GM18867 (cell line): ENCODE measurements around the gene SERGEF.
A peak's percentile ranks its signal among the peaks of the same experiment; 100 is the strongest.

Experiments used
- ATAC-seq: cut with Tn5 transposase; IDR thresholded peaks from one replicate; pipeline ENCODE4 v1.9.1; 2021; ENCODE audit warnings: mild to moderate bottlenecking, moderate library complexity; ENCODE audit not compliant: unreplicated experiment

The SERGEF gene

DNA sequence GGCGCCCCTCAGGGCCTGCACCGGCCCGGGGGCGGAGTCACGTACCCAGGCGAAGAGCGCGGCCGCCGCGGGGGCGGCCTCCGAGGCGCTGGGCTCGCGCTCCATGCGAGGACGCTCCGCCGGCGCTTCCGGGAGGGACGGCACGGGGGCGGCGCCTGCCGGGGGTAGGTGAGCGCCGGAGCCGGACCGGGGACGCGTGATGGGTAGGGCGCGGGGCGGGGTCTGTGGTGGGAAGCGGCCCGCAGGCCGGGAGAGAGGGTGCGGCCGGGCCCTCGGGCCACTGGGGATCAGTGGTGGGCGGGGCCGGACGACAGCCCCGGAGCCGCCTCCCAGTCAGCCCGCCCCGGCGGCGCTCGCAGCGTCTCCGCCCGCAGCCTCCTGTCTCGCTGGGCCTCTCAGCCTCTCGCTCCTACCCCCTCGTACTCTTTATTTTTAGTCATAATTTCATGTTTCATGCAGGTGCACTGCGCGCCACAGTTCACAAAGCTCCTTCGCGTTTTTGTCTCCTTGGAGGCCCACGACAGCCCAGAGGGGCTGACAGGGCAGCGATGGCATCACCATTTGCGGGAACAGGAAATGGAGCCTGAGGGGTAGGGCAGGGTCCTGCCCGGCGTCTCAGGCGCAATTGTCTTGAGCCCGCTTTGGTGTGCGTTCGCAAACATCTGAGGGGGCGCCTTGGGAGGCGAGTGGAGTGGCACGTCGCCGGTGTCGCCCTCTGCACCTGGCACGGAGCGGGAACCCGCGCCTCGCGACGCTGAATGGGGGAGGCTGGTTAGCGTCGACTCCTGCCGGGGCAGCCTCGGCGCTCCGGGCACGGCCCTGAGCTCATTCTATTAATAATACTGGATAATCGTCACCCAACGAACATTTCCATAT lies at the start of gene SERGEF:
Gene SERGEF (minus strand): TSS at position 142 of the 876 bp plus-strand sequence. CDS start 37 bp downstream, at position 105.
- ATAC-seq = peak; percentile 95

DNA sequence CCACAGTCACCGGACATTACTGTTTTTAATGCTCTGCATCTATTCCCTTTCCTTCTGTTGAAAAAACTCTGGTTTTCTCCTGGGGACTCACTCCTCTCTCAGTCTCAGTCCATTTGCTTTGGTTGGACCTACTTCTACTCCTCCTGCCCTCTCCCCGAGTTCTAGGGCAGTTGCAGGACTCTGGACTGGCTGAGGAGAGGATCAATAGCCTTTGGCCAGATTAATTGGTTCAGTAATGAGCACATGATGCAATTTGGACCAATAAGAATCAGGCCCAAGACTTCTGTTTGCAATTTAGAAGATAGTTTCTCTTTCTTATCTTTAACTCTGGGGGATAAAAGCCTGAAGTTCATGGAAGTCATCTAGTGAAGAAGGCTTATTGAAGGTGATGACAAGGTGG lies 48.5 kb upstream of the SERGEF start:
- no peak for ATAC-seq

DNA sequence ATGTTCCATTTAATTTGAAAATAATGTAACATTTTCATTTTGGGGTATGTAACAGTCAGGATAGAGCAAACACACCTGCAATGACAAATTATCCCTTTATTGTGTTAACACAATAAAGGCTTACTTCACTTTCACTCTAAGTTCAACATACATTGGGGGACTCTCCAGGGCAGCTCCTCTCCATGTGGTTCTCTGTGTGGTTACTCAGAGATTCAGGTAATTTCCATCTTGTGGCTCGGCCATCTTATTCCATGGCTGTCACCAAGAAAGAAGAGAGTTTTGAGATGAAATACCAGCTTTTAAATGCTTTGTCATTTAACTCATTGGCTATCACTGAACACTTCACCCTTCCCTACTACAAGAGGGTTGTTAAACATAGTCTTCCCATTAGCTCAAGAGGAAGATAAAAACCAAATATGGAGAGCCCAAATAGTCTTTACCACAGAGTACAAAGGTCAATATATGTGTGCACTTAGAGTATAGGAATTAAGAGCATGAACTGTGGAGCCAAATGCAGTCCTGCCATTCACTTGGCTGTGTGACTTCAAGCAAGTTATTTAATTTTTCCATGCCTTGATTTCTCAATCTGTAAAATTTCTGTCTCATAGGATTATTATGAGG lies 43.8 kb upstream of the SERGEF start:
- no peak for ATAC-seq

DNA sequence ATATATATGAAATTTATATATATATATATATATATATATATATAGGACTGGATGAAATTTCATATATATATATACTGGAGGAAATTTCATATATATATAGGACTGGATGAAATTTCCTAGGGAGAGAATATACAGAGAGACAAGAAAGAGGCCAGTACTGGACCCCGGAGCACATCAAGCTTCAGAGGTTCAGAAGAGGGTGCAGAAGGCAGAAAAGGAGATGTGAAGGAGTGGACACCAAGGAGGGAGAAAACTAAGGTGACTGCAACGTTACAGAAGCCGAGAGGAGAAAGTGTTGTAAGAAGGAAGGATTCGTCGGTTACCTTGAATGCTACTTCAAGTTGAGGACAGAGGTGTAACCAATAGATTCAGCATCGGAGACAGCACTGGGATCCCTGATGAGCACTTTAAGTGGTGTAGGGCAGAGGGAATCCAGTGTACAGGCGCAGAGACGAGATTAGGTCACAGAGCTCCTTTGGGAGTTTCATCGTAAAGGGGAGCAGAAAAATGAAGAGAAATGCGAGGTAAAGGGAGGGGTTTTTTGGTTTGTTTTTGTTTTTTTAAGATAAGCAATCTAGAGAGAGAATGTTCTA lies 41.8 kb upstream of the SERGEF start:
- no peak for ATAC-seq

DNA sequence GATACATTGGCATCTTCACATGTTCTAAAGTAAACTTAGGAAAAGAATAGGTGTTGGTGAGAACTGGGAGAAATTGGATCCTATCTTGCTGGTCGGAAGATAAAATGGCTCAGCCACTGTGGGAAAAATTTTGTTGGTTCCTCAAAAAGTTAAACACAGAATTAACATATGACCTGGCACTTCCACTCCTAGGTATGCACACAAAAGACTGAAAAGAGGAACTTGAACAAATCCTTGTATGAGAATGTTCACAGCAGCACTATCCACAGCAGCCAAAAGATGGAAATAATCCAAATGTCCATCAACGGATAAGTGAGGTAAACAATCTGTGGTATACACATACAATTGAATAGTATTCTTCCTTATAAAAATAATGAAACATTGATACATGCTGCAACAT lies 38.0 kb upstream of the SERGEF start:
- no peak for ATAC-seq

DNA sequence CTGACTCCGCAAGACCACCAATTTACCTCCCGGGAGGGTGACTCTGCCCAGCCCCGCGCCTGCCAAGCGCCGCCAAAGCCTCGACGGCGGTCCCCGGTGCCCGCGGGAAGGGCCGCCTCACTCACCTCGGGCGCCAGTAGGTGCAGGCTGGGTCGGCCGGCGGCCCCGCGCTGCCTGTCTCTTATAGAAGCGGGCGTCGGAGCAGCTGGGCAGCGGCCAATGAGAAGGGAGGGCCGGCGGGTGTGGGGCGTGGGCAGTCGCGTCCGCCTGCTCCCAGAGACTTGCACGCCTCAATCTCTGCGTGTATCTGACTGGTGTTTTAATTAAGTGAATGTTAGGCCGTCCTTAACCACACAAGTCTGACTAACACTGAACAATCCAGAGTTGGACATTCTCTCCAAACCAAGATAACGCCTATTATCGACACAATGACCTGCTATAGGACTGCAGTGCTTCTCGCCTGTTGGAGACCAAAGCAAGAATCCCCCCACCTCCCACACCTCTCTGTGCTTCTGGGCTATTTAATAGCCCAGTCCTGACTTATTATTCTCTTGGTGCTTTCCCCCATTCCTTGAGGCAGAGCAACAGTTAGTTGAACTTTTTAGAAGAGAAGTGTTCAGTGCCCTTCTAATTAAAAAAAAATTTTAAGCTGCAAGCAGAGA lies 33.4 kb upstream of the SERGEF start, which contains the start of gene TPH1:
Gene TPH1 (minus strand): TSS at position 154 of the 662 bp plus-strand sequence. CDS start 5,507 bp downstream, outside the sequence.
- ATAC-seq = no peak

DNA sequence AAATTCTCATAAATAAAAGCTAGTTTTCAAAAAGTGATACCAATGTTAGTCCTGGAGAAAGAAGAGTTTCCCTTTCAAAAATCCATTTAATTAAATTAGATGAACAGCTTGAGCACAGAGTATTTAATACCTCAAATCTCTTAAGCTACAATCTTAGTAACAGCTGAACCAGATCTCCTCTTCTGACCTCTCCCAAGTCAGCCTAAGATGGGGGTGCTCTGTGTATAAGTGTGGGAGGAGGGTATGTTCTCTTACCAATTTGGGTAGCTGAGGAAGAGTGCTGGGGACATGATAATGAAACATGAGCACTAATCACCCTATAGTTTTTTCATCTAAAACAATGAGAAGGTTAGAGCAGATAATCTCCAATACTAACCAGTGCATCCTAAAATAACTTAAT lies 23.6 kb upstream of the SERGEF start:
- ATAC-seq = no peak

DNA sequence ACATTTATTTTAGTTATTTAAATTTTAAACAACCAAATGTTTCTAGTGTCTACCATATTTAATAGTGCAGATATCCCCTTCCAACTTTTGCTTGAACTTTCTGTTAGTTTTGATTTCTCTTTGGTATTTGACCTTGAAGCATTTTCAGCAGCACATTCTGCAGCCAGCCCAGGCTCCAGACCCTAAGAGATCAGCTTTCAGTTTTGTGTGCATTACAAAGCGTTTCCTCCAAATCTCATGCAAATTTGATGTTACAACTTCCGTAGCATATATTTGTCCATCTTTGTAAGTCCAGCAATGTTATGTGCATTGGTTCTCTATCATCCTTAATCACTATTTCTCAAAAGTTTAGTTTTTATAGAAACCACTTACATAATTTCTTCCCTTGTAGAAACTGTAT lies 14.6 kb upstream of the SERGEF start:
- ATAC-seq = no peak

DNA sequence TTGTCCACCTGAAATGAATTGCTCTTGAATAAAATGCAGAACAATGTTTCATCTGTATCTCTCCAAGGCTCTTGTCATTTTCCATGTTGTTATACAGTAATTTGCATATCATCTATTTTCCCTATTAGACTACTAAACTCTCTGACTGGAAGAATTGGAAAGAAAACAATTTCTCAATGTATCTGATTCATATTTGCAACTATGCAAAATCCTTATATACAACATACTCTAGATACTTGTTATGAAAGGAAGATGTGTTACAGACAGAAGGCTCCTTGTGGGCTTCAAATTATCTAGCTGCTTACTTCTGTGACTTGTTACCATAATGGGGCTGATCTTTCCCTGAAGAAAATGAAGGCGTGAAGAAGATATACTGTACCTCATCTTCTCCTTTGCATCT lies 9.6 kb upstream of the SERGEF start:
- no peak for ATAC-seq

DNA sequence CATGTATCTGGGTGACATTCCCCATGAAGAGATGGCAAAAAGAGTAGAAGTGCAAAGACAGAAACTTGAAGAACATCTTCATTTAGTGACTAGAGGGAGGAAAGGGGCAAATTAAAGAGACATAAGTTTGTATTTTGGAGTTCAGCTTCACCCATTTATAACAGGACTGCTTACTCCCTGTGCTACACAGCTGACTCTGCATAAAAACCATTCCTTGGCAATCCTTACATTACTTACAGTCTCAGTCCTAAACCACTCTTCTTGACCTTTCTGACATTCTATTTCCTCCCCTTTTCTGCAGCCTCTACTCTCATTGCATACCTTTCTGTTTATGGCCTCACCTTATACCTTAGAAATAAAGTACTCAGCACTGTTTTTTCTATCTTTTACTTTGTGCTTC lies 6.8 kb upstream of the SERGEF start:
- ATAC-seq = no peak

DNA sequence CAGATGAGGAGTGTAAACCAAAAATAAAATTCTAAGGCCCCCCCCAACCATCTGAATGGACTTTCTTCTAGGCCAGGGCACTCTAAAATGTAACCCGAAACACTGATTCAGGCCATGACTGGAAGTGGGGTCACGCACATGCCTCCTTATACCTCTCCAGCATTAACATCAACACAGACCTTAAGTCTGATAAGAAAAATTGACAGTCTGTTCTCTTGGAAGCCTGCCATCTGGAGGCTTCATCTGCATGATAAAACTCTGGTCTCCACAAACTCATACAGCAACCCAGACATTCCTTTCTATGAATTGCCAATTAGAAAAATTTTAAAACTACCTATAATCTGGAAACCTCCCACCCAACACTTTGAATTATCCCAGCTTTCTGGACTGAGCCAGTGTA lies 3.9 kb upstream of the SERGEF start:
- no peak for ATAC-seq

DNA sequence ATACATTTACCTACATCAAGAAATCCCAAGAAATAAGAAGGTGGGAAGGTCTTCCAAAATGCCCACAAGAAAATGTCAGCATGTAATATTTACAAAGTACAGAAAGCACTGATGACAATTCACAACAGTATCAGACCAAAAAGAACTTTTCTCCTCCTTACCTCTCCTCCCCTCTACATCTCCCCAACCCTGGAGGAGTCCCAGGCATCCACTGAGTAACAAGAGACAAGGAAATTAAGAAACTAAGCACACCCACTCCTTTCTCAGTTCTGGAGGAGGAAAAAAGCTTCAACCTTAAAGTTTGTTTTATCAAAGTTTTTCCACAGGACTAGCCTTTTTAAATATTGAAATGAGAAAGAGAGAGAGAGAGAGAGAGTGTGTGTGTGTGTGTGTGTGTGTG lies 2.0 kb upstream of the SERGEF start:
- ATAC-seq = no peak

DNA sequence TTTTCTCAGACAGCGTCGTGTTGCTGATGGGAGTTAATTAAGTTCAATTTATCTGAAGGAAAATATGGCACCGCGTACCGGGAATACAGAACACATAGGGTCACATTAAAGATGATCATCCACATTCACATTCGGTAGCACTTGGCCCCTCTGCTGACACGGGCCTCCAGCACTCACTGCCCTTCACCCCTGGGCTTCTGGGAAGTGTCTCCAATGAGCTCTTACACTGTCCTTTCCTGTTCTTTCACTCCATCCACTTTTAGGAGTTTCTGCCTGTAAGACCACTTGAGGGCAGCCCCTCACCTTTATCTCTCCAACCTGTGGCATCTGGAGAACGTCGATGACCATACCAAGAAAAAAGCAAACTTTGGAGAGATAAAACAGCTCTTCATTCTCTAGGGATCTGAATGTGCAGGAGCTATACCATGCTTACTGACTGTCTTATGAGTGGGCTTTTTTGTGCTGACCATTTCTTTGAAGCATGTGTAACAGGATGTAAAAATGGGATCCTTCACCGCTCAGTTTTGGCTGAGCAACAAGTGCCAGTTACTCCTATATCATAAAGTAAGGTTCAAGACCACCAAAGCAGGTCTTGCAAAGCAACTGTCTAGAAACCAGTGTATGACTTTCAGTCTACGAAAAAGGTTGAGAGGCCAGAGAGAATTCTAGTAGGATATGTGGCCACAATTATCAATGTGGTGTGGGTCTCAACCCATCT lies 1.1 kb upstream of the SERGEF start:
- ATAC-seq = no peak

DNA sequence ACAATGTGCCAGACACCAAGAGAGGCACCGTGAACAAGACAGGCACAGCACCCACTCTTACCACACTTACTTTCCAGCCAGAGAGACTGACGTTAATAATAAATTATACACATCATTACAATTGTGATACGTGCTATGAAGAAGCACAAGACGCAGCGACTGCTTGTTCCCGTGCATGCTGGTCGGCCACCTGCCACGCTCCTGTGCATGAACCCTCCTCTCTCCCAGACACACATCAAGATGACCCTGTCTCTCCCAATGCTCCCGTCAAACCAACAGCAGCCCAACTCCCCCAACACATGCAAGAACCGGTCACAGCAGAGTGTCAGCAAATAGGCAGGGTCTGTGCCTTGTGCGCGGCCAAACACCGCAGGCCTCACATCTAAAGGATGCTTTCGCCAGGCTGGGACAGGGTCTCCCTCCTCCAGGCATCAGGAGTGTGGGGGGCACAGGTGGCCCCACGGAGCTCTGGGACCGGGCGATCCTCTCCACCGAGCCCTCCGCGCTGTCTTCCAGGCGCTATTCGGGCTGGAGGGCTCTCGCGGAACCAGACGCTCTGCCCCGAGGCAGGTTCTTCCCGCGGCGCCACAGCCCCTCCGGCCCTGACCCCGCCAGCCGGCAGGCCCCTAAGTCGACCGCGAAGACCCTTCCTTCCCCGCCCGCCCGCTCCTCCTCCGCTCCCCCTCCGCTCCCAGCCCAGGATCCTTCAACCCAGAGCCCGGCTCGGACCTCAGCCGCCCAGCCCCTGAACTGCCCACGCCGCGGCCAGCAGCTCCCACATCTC lies 533 bp downstream of the SERGEF start:
- peak; percentile 5 for ATAC-seq

DNA sequence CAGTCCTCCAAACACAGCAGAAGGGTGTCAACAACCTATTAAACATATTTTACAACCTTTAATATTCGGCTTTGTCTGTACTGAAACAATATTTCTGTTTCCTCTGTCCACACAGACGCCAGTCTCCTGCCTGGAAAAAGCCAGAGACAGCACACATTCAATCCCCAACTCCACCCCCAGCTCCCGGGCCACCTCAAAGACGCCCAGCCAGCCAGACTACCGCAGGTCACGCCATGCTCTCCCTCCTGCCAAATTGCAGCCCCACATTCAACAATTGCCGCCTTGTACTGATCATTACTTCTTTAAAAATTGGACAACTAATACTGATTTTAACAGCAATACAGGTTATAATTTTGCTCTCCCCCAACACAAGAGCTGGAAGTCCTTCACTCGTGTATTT lies 1.2 kb downstream of the SERGEF start:
- ATAC-seq = no peak

DNA sequence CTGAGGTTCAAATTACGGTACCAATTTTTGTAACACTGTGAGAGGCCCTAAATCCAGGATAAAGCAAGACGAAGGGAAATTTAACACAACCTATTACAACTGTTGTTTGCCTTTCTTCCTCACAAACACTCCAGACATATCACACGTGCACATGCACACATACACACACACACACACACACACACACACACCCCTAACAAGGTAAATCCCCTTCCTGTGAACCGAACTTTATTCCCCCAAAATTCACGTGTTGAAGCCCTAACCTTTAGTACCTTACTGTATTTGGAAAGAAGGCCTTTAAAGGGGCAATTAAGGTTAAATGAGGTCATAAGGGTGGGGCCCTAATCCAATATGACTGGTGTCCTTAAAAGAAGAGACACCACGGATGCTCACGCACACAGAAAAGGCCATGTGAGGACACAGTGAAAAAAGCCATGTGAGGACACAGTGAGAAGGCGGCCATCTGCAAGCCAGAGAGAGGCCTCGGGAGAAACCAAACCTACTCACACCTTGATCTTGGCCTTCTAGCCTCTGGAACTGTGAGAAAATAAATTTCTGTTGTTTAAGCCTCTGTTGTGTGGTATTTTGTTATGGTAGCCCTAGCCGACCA lies 1.8 kb downstream of the SERGEF start:
- ATAC-seq = no peak

DNA sequence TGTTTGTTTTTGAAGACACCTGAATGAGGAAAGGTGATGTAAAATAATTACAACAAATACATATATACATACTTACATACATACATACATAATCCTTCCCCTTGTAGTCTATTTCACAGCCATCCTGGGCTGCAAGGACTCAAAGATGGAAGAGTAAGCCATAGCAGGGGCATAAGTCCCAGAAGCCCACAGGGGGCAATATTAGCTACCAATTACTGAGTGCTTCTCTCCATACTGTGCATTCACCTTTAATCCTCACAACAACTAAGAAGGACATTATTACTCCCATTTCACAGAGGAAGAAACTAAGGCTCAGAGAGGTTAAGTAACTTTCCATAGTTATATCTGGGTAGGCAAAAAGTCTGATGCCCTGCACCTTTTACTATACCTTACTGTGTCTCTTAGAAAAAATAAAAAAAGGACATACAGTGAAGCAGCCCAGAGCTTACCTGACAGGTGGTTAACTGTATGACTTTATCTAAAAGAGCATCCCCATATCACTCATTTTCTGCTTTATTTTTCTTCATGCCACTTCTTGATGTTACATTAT lies 2.7 kb downstream of the SERGEF start:
- no peak for ATAC-seq

DNA sequence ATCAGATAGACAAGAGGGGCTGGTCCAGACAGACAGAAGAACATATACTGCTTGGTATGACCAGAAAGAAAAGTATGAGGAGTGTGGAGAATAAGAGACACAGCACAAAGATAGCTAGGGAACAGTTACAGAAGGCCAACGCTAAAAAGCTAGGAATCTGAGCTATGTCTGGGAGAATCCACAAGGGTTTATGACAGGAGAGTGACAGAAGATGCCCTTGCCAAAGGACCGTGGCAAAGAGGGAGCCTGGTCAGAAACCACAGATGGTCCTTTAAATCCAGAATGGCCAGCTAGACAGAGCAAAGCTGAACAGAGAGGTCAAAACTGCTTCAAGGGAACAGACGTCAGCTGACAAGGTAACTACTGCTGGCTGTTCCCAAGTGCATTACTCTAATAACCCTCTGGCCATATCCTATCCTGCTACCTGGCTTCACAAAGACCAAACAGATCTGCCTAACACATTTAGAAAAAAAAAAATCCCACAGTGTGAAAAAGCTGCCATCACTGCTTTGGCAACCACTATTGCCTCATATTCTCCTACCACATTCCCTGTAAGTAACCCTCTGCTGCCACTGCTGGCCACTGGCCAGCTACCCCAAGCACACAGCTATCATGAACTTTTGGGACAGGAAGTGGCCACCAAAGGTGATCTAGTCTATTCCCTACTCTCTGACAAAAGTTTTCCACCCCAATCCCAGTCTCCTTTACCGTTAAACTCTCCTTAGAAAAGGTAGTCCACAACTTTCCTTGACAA lies 7.3 kb downstream of the SERGEF start:
- ATAC-seq = no peak

DNA sequence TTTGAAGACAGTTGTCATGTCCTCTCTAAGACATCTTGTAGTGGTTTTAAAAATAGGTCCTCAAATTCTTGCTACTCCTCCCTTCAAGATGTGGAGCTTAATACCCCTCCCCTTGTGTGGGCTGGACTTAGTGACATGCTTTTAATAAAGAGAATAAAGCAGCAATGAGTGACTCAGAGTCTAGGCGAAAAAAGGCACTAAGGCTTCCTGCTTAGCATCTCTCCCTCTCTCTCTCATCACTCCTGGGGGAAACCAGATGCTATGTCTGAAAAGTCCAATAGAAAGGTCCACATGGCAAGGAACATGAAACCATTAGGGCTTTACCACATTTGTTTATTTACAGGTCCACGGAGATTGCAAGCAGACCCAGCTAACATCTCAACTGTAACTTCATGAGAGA lies 11.7 kb downstream of the SERGEF start:
- no peak for ATAC-seq
